ENCODE results near the gene GLI3. TPM values are rescaled to one million over a fixed set of nuclear protein-coding genes. Genes with fewer than 3 reads are reported as not detected.

The GLI3 gene
- total RNA-seq, 1 donor from 2014 or later: 2.2 TPM

GRCh38 chr7:42232275-42232674 is 4.7 kb downstream of the GLI3 start:
- Histone ChIP-seq H3K36me3 (no peaks in the 10 kb centered on the region), H3K27ac (no peak overlapping the region), H3K4me1 (peaks cover 0 to 7% of the 10 kb centered on the region in 2 donors), H3K4me3 (no peak overlapping the region), H3K27me3 (no peaks in the 10 kb centered on the region), H3K9me3 (no peaks in the 10 kb centered on the region)
- intact Hi-C loops (cut with DNase I): loop anchor here (10.0 kb wide), 2 partner anchors 683 to 1643 kb away; partner anchors contain the start of gene C7orf25
- no peak for TF ChIP-seq CTCF (IDR thresholded peaks at IDR 0.05)
- no peak for DNase-seq (ENCODE audit: low spot score in 2 of 2)

- no peak overlapping the region for H3K4me3 ChIP-seq
- no peaks in the 10 kb centered on the region for H3K27me3 ChIP-seq
- H3K4me1 ChIP-seq: peaks cover 0 to 7% of the 10 kb centered on the region in 2 donors
- H3K9me3 ChIP-seq: no peaks in the 10 kb centered on the region
- H3K27ac ChIP-seq: no peak overlapping the region
- TF ChIP-seq CTCF (IDR thresholded peaks at IDR 0.05): no peak
- no peak for DNase-seq (ENCODE audit: low spot score in 2 of 2)
- H3K36me3 ChIP-seq: no peaks in the 10 kb centered on the region
- intact Hi-C loops (cut with DNase I): loop anchor here (10.0 kb wide), 2 partner anchors 684 to 1644 kb away; partner anchors contain the start of gene C7orf25
Observed at GRCh38 chr7:42231043-42231787, 5.8 kb downstream of the GLI3 start.

GRCh38 chr7:42227936-42228591 is 8.9 kb downstream of the GLI3 start:
- intact Hi-C loops (cut with DNase I): no loop called here
- Histone ChIP-seq H3K4me3 (peak overlapping the region; percentile 49 to 56), H3K36me3 (no peaks in the 10 kb centered on the region), H3K9me3 (no peaks in the 10 kb centered on the region), H3K27ac (no peak overlapping the region), H3K4me1 (peaks cover 0 to 3% of the 10 kb centered on the region in 2 donors), H3K27me3 (no peaks in the 10 kb centered on the region)
- TF ChIP-seq CTCF (IDR thresholded peaks at IDR 0.05): no peak
- no peak for DNase-seq (ENCODE audit: low spot score in 2 of 2)

GRCh38 chr7:42227541-42227935 is 9.5 kb downstream of the GLI3 start:
- no peak for TF ChIP-seq CTCF (IDR thresholded peaks at IDR 0.05)
- DNase-seq (ENCODE audit: low spot score in 2 of 2): no peak
- H3K9me3 ChIP-seq: no peaks in the 10 kb centered on the region
- H3K27me3 ChIP-seq: no peaks in the 10 kb centered on the region
- peaks cover 0 to 3% of the 10 kb centered on the region in 2 donors for H3K4me1 ChIP-seq
- no peak overlapping the region for H3K27ac ChIP-seq
- intact Hi-C loops (cut with DNase I): no loop called here
- H3K4me3 ChIP-seq: peak overlapping the region; percentile 49 to 56
- no peaks in the 10 kb centered on the region for H3K36me3 ChIP-seq

- intact Hi-C loops (cut with DNase I): no loop called here
- Histone ChIP-seq H3K9me3 (no peaks in the 10 kb centered on the region), H3K27me3 (no peaks in the 10 kb centered on the region), H3K4me3 (no peak overlapping the region), H3K27ac (no peak overlapping the region), H3K36me3 (peaks cover 0 to 2% of the 10 kb centered on the region in 2 donors), H3K4me1 (peaks cover 0 to 3% of the 10 kb centered on the region in 2 donors)
- DNase-seq (ENCODE audit: low spot score in 2 of 2): no peak
- TF ChIP-seq CTCF (IDR thresholded peaks at IDR 0.05): no peak
Observed at GRCh38 chr7:42227021-42227420, 10.0 kb downstream of the GLI3 start.
